ENCODE data around the gene FAM83E. TPM values are rescaled to one million over a fixed set of nuclear protein-coding genes. Genes with fewer than 3 reads are reported as not detected.

Gene FAM83E
- total and polyA plus RNA-seq, 2 of the 8 experiments (the other 6 are each of a cell fraction or from before 2014, with no cell fraction given), result 1.8 to 5.3 TPM

- TF ChIP-seq CTBP2 (IDR thresholded peaks at IDR 0.05; ENCODE audit: borderline replicate concordance, insufficient read depth, insufficient read length, low read length), result no peak
- TF ChIP-seq TBP (IDR thresholded peaks at IDR 0.05; ENCODE audit: low read depth, low read length), result no peak; the same call in 1 of the 2 replicates
- 0 out of 2 replicates have a peak, but pooled peaks have one; percentile 18 for TF ChIP-seq E2F6 (IDR thresholded peaks at IDR 0.05)
- TF ChIP-seq TAF1 (IDR thresholded peaks at IDR 0.05; ENCODE audit: low read depth, low read length), result peak; percentile 2; the same call in 1 of the 2 replicates
- TF ChIP-seq SIX5 (IDR thresholded peaks at IDR 0.05; ENCODE audit: low read depth, low read length), result peak; percentile 46
- peak; percentile 37 for TF ChIP-seq ASH2L (IDR thresholded peaks at IDR 0.05; ENCODE audit: low read length)
- peak; percentile 37; the same call in 1 of the 2 replicates for TF ChIP-seq KDM5A (IDR thresholded peaks at IDR 0.05; ENCODE audit: low read length)
- no peak for TF ChIP-seq RFX5 (IDR thresholded peaks at IDR 0.05; ENCODE audit: borderline replicate concordance, low read depth, low read length)
- peak; percentile 74 for TF ChIP-seq CHD2 (IDR thresholded peaks at IDR 0.05; ENCODE audit: low read length)
- TF ChIP-seq CTCF (IDR thresholded peaks at IDR 0.05; ENCODE audit: control extremely low read depth in 1 of 3, insufficient read depth in 1 of 3, low read depth in 1 of 3, low read length in 3 of 3), result no peak
- TF ChIP-seq KDM4A (IDR thresholded peaks at IDR 0.05; ENCODE audit: low read depth, low read length, severe bottlenecking), result peak; percentile 32
- TF ChIP-seq SP1 (IDR thresholded peaks at IDR 0.05; ENCODE audit: low read depth, low read length), result peak; percentile 40; the same call in 1 of the 2 replicates
- TF ChIP-seq POLR2AphosphoS5 (IDR thresholded peaks at IDR 0.05; ENCODE audit: low read depth, low read length), result no peak; the same call in 1 of the 2 replicates
- peak in 1 of 2 experiments; percentile 16; a peak in 1 of 4 replicates for TF ChIP-seq SIN3A (conservative IDR thresholded peaks at IDR 0.05 in 1 of 2, IDR thresholded peaks at IDR 0.05 in 1 of 2; ENCODE audit: low read depth in 1 of 2, low read length in 2 of 2)
These were observed 9.3 kb upstream of the FAM83E start (continued) for GRCh38 chr19:48624067-48624594.
